Hypothalamus (tissue), 51 donors: ENCODE measurements around the gene WDR45.
A peak's percentile ranks its signal among the peaks of the same experiment; 100 is the strongest.

Source experiments
- DNase-seq, 51 donors: peaks; one replicate each; lab custom pipeline; 2025; lab: John Stamatoyannopoulos, UW

WDR45 gene

DNA sequence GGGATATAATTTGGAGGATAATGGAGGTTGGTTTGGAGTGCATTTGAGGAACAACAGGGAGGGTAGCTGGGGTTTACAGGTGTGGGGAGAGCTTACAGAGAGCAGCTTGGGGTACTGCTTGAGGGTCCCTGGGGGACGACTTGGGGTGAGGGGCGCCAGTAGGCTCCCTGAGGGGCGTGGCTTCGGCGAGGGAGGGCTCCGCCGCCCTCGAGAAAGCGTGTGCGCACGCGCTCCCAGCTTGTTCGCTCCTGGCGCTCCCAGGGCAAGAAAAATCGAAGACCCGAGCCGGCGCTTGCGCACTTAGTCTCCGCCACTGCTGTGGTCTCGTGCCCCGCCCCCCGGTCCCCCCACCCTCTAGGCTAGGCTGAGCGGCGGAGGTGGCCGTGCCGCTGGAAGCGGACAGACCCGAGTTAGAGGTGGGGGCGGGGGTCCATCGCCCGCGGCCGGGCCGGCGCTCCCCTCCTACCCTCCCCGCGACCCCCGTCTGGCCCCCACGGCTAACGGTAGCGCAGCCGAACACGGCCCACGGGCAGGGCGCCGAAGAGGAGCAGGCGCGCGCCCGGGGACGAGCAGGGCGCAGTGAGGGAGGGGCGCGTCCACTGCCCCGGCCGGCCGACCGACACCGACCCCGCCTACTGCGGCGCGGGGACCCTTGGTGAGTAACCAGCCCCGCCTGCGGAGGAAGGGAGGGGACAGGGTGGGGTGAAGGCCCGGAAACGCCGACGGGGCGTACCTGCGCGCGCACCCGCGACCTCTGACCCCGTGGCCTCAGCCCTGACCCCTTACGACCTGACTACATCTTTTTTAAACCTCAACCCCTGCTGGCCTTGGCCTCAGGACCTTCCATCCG is 26.2 kb downstream of the WDR45 start:
- peak in 26 of 51 donors; percentile 1 to 55 (median 18) for DNase-seq

DNA sequence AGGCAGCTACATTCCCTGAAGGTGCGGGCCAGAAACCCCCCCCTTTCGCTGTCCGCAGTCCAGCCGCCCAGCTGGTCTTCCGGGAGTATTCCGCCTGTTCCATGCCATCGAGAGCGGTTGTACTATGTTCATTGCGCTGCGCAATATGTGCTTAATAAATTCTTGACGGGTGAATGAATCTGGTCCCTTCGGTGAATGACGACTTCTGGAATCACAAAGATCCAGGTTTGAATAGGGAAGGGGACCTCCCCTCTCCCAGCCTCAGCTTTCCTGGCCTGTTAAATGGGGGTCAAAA is 35.8 kb downstream of the WDR45 start:
- no peak for DNase-seq

DNA sequence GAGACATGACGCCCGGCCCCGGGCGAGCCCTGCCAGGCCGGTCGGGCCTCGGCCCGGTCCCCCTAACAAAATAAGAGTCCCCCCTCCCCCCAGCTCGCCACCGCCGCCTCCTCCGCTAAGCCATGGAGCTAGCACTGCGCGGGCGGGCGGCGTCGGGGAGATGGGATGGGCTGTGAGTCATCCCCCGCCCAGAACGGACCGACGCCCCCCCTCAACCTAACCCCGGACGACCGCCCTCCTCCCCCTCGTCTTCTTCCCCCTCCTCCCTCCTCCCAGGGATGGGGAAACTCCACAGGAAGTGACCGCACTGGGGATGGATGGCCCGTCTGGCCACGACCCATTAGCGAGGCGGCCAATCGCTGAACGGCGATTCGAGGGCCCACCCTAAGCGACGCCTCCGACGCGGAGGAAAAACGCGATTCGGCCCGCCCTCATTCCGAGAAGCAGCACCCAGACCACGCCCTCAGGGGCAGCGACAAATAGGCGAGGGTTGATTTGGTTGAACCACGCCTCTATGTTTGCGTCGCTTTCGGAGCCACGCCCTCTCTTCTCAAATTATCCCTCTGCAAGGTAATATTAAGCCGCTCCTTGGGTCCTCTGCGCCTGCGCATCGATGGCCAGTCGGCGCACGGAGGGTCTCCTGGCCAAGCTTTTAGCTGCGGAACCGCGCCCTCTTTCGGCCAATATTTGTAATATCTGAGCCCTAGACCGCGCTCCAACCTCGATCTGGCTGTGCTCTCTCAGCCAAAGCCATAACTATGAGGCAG is 36.3 kb downstream of the WDR45 start, which contains the start of gene TFE3:
TFE3 (minus strand) TSS at position 138 of the 767 bp plus-strand sequence; CDS start at position 7, 131 bp downstream.
- peak; percentile 19 to 98 (median 91) for DNase-seq

DNA sequence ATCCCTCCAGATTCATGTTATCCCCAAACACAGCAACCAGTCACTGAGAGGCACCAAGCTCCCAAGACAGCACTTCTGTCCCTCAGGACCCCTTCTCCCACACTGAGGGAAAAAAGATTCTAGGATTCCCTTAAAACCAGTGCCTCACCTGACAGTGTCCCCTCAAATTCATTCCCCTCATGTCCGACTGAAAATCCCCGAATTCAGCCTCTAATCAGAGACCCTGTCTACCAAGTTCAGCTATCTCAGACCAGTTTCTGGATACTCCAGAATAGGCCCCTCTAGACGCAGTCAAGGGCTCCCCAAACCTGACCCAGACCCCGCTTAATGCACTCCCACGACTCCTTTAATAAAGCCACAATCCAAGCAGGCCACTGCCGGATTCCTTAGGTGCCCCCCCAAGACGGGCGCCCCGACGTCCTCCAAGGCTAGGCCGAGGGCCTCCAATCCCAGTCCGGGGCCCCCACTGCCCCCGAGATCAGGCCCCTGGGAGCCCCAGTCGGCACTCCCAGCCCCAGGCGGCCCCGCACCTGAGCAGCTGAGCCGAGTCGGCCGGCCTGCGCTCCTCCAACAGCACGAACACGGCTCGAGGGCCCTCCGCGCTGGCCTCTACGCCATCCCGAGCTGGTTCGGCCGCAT is 37.0 kb downstream of the WDR45 start:
- DNase-seq: peak in 4 of 51 donors; percentile 14 to 53 (median 36)

DNA sequence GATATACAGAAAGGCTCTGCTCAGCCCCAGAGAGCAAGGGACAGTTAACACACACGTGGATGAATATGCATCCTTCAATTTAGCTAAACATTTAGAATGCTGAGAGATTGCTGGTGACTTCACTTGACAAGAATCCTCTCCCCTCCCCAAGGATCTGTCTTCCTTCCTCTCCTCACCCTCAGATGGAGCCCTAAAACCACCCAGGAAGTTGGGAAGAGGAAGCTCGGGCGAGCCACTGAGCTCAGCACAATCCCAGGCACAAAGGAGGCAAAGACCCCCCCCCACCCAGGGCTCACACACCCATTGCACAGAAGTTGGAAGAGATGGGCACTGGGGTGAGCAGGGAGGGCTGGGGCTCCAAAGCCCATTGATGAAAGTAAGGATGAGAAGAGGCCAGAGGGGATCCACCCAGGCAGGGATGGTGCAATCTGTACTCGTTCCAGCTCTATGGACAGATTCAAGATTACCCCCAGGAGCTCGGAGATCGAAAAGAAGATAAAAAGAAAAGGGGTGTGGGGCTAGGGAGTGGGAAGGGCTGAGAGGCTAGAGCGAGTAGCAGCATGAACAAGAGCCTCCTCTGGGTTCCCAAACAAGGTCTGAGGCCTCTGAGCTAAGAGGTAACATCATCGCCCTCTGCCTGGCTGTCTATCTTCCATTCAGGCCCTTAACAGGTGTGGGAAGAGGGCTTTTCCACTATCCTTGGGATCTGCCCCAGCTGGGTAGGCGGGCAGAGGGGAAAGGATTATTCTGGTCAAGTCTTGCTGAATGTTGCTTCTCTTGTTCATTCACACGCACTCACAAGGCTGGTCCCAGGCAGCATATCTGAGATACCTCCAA is 37.7 kb downstream of the WDR45 start:
- peak in 5 of 51 donors; percentile 1 to 14 (median 5) for DNase-seq

DNA sequence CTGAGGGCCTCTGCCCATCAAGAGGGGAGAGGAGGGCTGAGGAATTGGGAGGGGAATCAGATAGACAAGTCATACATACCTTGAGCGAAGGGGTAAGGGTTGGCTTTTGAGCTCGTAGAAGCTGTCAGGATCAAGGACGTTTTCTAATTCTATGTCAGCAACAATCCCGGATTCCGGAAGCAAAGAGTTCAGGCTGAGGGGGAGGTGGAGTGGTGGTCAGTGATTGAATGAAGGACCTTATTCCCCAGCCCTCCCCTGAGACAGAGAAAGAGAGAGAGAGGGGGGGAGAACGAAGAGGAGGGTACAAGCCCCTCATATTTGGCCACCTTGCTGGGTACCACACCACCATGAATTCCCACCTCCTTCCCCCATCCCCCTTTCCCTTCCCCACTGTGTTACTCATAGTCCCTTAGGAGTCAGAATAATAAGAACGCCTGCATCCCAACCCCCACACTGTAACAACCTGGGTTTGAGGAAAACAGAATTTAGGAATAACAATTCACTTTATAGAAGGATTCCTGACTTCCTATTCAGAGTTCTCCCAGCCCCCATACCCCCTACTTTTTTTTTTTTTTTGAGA is 39.2 kb downstream of the WDR45 start:
- DNase-seq: no peak

DNA sequence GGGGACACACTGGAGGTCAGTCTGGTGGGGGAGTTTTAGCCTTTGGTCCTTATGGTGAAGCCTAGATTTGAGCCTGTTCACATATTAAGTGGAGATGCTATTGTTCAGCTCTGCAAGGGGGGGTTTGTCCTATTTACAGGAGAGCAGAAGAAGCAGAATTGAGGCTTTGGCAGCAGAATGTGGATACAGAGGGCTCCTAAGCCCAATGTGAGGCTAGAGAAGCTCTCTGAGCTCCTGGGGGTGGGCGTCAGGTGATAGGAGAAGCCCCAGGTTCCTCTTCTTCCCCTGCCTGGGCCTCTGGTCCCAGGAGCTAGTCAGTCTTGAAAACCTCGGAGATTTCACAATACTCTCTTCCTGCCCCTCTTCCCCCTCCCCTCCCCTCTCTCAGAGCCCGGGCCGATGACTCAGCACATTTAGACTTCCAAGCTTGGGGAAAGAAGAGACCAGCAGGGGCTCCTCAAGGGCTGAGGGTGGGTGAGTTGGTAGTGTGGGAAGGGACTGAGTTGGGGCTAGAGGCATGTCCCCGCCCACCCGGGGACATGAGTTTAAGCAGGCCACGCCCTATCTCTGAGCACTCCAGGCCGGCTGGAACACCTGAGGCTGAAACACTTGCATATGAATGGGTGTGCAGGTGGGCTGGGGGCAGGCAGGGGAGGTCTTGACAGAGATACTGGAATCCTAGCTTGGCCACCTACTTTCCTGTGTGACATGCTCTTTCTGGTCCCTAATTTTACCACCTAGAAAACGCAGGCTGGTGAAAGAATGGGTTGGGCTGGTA is 39.9 kb downstream of the WDR45 start:
- peak in 40 of 51 donors; percentile 2 to 70 (median 32) for DNase-seq

DNA sequence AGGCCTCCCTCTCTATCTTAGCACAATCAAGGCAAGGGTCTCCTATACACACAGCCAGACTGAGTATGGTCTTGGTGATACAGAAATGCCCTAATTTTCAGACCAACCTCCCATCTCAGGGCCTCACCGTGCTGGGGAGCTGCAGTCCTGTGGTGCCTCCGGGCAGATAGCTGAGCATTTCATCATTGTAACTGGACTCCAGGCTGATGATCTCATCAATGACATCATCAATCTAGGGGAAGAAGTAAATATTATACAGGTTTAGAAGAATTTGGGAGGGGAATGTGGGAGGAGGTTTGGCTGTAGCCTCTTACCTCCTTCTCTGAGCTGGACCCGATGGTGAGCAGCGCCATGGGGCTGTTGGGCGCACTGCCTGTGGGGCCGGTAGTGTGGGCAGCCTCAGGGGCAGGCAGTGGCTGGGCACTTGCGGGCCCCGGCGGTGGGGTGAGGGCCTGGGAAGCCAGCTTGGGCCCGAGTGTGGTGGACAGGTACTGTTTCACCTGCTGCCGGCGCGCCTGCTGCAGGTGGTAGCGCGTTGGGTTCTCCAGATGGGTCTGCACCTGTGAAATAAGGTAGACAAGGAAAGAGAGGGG is 41.7 kb downstream of the WDR45 start:
- no peak for DNase-seq

DNA sequence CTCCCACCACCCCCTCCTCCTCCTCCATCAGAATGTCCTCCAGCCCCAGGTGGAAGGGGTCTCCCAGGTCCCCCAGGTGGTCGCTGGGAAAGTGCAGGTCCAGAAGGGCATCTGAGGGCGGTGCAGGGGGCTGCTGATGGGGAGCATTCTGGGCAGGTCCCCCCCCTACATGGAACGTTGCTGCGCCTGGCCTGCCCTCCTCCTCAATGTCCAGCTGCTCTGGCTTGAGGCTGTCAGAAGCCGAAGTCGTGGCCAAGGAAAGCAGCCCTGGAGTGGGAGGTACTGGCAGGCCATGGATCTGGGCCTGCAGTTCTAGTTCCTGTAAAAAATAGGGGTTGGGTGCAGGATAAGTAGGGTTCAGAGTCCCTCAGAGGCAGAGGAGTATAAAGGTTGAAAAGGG is 49.4 kb downstream of the WDR45 start:
- no peak for DNase-seq

DNA sequence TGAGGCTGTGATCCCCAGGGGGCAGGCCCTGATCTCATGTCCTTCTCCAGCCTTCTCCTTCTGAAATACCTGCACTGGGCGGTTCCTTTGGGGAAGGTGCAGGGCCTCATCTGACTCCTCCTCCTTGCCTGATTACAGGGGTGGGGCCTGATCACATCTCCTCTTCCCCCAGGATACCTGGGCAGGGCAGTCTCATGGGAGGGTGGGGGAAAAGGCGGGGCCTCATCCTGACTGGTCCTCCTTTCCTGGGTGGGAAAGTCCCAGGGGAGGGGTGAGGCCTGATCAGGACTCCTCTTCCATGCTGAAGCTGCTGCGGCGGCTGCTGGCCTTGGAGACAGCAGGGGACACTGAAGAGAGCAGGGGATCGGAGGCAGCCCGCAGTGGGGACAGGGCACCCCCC is 49.8 kb downstream of the WDR45 start:
- DNase-seq: no peak
